ENCODE data around the gene TYW5. TPM values are rescaled to one million over a fixed set of nuclear protein-coding genes. Genes with fewer than 3 reads are reported as not detected.

Gene TYW5, protein sequence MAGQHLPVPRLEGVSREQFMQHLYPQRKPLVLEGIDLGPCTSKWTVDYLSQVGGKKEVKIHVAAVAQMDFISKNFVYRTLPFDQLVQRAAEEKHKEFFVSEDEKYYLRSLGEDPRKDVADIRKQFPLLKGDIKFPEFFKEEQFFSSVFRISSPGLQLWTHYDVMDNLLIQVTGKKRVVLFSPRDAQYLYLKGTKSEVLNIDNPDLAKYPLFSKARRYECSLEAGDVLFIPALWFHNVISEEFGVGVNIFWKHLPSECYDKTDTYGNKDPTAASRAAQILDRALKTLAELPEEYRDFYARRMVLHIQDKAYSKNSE
- 2.8 and 4.2 TPM in 2 replicates for total RNA-seq

DNA sequence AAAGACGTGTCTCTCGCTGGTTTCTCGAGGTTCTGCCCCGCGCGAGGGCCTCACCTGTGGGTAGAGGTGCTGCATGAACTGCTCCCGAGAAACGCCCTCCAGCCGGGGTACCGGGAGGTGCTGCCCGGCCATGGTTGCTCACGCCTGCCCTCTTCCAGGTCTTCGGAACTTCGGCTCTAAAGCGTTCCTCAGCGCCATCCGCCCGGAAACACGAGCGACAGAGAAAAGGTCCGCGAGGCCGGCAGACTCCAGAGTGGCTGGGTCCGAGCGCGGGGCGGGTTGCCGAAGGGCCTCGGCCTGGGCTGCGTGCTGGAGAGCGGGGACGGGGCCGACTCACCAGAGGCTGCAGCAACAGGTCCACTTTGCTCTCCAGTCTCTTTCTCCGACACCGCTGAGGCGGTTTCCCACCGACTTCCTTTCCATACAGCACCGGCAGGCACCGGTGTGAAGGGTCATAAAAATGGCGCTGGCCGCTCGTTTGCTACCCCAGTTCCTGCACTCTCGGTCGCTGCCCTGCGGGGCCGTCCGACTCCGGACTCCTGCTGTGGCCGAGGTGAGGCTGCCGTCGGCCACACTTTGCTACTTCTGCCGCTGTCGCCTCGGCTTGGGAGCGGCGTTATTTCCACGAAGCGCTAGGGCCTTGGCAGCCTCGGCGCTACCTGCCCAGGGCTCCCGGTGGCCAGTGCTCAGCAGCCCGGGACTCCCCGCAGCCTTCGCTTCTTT is at the start of gene TYW5, which contains the start of gene MAIP1:
Gene TYW5 (minus strand): TSS at position 153 of the 723 bp plus-strand sequence. CDS start 21 bp downstream, at position 132.
Gene MAIP1 (plus strand): TSS at position 244 of the 723 bp plus-strand sequence. CDS start 217 bp downstream, at position 461.

DNA sequence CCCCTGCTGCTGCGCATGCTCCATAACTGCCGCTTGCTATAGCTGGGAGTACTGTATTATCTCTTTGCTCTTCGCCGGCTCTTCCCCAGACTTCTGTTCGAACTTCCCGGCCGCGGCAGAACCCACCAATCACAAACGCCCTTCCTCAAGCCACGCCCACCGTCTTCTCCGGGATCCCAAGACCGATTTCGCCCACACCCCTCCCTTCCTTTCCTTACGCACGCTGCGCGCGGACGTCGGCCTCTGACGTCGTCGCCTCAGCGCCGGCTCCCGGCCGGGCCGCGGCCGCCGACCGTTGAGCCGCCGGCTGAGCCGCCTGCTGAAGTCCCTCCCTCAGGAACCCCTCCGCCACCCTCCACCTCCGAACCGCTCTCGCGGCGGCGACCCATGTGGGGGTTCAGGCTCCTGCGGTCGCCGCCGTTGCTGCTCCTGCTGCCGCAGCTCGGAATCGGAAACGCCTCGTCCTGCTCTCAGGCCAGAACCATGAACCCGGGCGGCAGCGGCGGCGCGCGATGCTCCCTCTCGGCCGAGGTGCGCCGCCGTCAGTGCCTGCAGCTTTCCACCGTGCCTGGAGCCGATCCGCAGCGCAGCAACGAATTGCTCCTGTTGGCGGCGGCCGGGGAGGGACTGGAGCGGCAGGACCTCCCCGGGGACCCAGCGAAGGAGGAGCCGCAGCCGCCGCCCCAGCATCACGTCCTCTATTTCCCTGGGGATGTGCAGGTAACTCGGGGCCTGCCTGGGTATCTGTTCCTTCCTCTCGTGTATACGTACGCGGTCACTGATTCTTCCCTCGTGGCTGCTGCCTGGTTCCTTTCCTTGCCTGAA is 44.0 kb downstream of the TYW5 start, which contains the start of gene C2orf69:
Gene C2orf69 (plus strand): TSS at position 242 of the 825 bp plus-strand sequence. CDS start 146 bp downstream, at position 388.

Other genes starting within 250 kb of the TYW5 start
- 0.93 and 1.9 TPM in 2 replicates for gene FTCDNL1, start 104.3 kb downstream of the TYW5 start, total RNA-seq
- 13.3 and 14.1 TPM in 2 replicates for gene C2orf69, start 44.2 kb downstream of the TYW5 start, total RNA-seq
- gene MAIP1, start 91 bp upstream of the TYW5 start, total RNA-seq, result 23.6 and 23.9 TPM in 2 replicates